NCI-H1105 (cell line): ENCODE measurements around the gene EML3.
"Not testable (repeated sequence)": the region's sequence is repeated elsewhere in the genome, so short reads cannot be mapped to it uniquely, and the experiment has no call there.

Experiments used
- DNase-seq: peaks from one replicate; lab custom pipeline; 2025; lab: John Stamatoyannopoulos, UW

EML3 gene

GRCh38 chr11:62616957-62617356 lies 4.4 kb upstream of the EML3 start:
- not testable (repeated sequence) for DNase-seq

GRCh38 chr11:62615521-62615920 lies 2.9 kb upstream of the EML3 start:
- no peak for DNase-seq

- no peak for DNase-seq
Measured at GRCh38 chr11:62614275-62614674, 1.7 kb upstream of the EML3 start.

GRCh38 chr11:62613291-62613778 lies 760 bp upstream of the EML3 start:
- DNase-seq = no peak

- no peak for DNase-seq
Measured at GRCh38 chr11:62611705-62612365, 740 bp downstream of the EML3 start.

- DNase-seq = no peak
Measured at GRCh38 chr11:62610814-62611704, 1.5 kb downstream of the EML3 start.

- DNase-seq = no peak
Measured at GRCh38 chr11:62610403-62610802, 2.2 kb downstream of the EML3 start.

GRCh38 chr11:62608776-62609175 lies 3.8 kb downstream of the EML3 start:
- DNase-seq = no peak

GRCh38 chr11:62607714-62608113 lies 4.9 kb downstream of the EML3 start:
- no peak for DNase-seq

- DNase-seq = no peak
Measured at GRCh38 chr11:62605902-62606301, 6.7 kb downstream of the EML3 start.

- DNase-seq = no peak
Measured at GRCh38 chr11:62605467-62605866, 7.1 kb downstream of the EML3 start.

GRCh38 chr11:62604460-62605120 lies 8.0 kb downstream of the EML3 start:
- no peak for DNase-seq

- no peak for DNase-seq
Measured at GRCh38 chr11:62603776-62604299, 8.7 kb downstream of the EML3 start.

- no peak for DNase-seq
Measured at GRCh38 chr11:62603072-62603408, 9.5 kb downstream of the EML3 start.

GRCh38 chr11:62602141-62603071 lies 10.2 kb downstream of the EML3 start:
- peak; percentile 68 for DNase-seq

GRCh38 chr11:62601372-62602140 lies 11.0 kb downstream of the EML3 start, which contains the start of gene MTA2:
TSS of gene MTA2 (minus strand) at chr11:62601865. CDS start at chr11:62601450, 415 bp downstream.
- peak; percentile 99 for DNase-seq

GRCh38 chr11:62601122-62601371 lies 11.5 kb downstream of the EML3 start:
- DNase-seq = no peak

GRCh38 chr11:62600367-62601121 lies 12.0 kb downstream of the EML3 start:
- no peak for DNase-seq

GRCh38 chr11:62599901-62600300 lies 12.7 kb downstream of the EML3 start:
- DNase-seq = no peak

- DNase-seq = peak; percentile 88
Measured at GRCh38 chr11:62599069-62599696, 13.4 kb downstream of the EML3 start.
